Fibroblast of skin of scalp (primary cell): ENCODE measurements around the gene USP22.

Source experiments
- DNase-seq: peaks from one replicate; pipeline ENCODE4 v3.0.0-alpha.2; 2013

The USP22 gene

DNA sequence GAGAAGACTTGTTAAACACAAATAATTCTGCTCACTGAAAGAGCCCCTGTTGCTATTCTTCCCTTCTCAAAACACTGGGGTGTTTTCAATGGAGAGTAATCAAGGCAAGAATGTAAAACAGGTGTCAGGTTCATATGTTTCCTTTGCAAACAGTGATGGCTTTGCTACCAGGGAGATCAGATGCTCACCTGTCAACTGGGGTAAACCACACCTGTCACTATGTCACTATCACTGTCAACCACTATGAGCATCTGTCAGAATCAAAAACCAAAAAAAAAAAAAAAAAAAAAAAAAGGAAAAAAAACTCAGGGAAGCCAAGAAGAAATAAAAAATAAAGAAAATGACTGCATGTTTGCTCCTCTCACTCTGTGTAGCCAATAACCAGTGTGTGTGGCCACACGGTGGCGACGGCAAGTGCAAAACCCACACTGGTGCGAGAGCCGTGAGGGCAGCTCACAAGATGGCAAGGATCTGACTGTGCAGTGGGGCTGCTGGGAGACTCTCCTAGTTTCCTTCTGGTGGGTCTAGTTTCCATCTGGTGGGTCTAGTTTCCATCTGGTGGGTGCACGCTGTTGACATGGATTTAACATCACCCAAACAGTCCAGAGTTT is 22.7 kb downstream of the USP22 start:
- DNase-seq = peak; percentile 45

DNA sequence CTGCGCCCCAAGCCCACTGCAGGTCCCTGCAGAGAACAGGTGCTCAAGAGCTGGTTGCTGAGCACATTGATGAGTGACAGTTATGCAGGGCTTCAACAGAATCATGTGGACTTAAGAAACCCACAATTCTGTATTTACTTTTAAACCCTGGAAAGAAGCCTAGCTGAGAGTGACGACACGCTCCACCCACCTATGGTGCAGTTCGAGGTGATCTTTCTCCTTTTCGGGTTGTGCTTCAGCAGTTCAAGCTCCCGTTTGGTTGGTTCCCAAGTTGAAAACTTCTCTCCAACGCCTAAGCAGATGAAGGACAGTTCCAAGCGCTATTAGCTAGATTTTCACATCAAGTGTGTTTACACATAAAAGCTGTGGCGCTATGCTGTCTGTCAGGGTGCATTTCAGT is 23.9 kb downstream of the USP22 start:
- DNase-seq = no peak

DNA sequence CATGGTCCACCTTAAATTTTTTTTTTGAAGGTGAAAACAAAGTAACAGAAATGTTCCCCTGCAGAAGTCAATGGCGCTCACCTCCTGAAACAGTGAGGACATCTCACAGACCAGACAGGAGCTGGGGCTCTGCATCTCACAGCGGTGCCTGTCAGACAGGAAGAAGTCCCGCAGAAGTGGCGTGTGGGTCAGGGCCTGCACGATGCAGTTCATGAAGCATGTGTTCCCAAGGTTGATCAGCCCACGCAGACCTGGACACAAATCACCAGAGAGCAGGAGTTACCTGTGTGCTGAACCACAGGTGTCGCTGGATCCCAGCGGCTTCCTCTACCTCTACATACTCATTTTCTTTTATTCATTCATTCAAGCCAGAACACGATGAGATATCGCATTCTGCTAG is 24.9 kb downstream of the USP22 start:
- DNase-seq = no peak

DNA sequence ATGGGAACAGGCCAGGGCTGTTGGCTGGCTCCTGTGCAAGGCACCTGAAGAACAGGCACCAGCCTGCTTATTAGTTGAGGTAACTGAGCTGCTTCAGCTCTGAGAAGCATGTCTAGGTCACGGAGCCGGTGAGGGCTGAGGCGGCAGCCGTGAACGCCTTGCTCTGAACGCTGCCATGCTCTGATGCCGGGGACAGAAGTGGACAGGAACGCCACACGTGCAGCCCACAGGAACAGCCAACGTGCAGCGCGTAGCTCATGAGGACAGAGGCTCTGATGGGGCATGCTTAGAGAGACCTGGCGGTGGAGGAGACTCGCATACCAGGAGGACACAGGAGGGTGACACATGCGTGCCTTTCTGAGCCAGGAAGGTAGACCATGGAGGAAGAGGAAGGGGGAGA is 25.6 kb downstream of the USP22 start:
- DNase-seq = no peak

DNA sequence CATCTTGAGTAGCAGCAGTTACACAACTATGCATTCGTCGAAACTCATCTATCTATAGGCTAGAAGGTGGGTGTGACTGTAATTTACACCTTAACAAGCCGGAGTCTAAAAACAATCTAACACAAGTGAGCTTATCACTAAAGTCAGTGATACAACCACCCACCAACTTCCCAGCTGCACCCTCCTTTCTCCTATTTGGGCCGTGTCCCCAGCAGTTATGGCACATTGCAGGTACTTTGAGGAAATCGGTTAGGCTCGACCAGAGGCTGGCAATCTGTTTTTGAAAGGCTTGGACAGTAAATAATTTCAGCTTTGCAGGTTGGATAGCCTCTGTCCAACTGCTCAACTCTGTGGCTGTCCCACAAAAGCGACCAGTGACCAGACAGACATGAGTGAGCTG is 26.0 kb downstream of the USP22 start:
- DNase-seq = no peak

DNA sequence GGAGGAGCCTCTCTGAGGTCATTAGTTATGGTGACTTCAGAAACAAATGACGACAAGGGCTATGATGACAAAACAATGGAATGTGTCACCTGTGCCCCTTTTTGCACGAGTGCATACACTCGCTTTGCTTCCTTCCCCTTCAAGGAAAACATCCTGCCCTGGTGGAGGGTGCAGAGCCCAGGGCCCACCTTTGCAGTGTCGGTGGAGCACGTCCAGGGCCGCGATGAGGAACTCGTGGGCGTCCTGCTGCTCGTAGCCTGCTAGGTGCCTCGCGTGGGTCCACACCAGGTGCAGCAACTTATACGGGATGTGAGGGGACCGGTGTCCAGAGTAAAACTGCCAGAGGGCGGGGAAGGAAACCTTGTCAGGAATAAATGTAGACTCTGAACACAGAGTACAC is 27.2 kb downstream of the USP22 start:
- DNase-seq = no peak

DNA sequence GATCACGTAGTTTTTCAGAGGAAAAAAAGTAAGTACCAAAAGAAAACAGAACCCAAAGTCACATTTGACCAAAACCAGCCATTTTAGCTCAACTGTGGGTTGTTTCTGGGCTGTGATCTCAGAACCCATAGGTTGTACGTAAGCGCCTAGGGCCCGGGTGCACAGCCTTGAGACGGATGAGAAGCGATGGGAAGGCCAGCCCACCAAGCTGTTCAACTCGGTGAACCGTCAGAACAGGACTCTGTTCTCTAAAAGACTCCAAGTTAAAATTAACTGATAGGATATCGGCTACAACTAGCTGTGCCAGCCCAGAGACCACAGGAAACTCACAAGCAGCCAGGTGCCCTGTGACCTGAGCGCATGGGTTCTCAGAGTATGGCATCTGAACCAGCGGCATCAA is 28.3 kb downstream of the USP22 start:
- no peak for DNase-seq

DNA sequence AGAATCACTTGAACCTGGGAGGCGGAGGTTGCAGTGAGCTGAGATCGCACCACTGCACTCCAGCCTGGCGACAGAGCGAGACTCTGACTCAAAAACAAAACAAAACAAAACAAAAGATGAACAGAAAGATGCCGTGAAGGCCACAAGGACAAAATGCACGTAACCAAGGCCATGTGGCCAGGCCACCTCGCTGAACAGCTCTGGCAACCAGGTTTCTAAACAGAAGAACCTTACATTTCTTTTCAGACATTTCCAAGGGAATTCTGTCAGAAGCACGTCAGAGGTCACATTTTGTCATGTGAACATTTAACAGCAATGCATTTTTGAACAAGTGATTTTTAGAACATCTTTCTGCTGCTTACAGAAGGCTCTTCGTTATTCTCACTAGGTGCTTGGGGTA is 28.8 kb downstream of the USP22 start:
- no peak for DNase-seq

DNA sequence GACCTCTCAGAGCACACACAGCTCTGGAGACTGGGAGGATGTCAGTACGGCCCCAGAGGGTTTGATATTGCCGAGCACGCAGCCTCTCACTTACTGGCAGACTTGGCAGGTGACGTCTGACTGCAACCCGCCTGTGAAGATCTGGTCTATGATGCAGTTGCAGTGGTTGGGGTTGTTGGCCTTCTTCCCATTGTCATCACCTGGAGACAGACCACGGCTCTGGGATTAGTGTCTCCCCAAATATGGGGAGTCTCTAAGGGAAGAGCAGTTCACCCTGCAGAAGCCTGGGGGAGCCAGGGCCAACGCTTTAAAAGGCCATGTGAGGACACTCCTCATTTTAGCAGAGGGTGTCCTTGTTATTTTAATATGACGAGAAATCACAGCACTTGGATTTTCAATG is 30.1 kb downstream of the USP22 start:
- no peak for DNase-seq

DNA sequence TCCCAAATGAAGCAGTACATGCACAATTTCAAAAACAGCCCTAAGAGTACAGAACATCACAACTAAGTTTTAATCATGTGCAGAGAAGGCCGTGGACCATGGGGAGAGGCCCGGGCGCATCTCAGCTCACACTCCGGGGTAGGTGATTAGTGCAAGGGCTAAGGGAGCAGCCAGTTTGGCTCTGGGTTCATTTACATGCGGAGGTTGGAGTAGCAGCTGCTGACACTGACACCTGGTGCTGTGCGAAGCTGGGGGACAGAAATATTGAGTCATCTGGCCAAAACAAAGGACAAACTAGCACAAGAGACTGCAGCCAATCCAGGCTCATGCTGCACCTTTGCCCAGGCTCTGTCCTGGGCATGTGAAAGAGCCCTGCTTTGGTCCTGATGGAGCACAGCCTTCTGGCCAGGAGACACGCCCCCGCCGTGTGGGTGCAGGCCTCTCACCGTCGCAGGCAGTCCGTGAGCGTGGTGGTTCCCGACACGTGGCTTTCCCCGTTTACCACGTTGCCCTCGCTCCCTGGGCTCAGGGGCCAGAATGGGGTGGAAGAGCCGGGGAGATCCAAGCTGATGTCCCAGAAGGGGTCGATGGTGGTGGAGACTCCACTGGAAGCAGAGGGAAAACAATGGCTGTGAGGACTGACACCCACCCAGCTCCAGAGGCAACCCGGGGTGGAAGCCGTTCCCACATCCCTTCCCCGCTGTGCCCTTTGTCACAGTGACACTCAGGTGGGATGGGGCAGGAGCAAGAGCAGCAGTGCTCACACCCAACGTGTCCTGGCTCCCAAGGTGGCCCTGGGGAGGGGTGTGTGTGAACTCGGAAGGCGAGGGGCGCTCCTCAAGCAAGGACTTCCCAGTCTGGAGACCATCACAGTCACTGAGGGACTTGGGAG is 31.9 kb downstream of the USP22 start:
- DNase-seq = no peak

DNA sequence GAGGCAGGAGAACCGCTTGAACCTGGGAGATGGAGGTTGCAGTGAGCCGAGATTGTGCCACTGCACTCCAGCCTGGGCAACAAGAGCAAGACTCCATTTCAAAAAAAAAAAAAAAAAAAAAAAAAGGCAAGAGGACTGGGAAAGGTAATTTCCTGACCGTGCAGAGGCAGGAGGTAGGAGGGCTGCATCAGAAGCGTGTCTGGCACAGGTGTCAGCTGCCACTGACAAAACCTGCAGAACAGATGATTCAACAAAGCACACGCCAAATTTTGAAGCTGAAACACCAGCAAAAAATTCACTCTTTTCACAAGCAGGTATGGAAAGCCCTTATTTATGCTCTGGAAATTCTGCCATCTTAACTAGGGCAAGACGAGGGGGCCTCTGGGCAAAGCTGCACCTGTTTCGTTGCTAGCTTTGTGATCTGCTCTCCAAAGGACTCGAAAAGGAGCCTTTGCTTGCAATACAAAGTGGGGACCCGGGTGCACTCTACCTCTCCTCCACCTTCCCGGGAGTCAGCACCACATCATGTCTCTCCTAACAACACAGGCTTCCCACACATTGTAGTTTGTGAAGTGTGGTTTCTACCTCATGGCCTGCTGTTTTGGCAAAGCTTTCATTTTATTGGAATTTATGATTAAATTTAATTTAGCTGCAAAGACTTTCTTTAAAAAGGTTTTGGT is 33.7 kb downstream of the USP22 start:
- DNase-seq = no peak

DNA sequence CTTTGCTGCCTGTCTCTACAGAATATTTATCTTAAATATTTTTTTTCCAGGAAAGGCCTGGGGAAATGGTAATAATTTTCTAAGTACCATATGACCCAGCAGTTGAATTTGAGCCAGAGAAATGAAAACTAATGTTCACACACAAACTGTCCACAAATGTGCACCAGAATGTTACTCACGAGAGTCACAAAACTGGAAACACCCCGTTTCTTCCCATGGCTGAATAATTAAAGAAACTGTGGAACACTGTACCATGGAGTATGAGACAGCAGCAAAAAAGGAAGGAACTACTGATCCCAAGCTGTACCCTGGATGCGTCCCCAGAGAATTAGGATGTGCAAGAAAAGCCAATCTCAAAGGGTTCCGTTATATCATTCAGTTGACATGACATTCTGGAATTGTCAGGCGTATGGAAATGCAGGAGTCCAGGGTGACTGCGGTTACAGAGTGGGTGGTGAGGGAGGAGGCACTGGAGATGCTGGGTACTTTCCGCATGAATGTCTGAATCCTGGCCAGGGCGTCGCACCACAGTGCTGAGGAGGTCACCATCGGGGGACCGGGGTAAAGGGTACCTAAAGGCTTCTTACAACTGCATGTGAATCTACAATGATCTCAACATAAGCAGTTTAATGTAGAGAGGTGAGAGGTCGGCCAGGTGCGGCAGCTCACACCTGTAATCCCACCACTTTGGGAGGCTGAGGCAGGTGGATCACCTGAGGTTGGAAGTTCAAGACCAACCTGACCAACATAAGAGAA is 34.5 kb downstream of the USP22 start:
- DNase-seq = no peak

DNA sequence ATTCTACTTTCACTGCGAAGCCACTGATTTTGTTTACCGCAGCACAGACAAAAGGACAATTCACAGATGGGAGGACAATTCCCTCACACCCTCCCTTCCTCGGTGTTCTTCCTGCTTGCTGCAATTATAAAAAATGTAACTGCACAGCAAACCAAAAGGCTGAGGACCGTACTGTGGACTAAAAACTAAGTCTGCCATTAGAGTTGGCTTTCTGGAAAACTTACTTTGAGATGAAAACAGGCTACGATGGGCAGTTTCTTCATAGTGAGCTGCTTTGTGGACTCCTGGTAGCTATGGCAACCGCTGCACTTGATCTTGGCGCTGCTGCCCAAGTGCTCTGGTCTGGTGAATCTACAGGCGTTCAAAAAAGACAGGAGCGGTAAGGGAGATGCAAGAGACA is 35.2 kb downstream of the USP22 start:
- DNase-seq = no peak

DNA sequence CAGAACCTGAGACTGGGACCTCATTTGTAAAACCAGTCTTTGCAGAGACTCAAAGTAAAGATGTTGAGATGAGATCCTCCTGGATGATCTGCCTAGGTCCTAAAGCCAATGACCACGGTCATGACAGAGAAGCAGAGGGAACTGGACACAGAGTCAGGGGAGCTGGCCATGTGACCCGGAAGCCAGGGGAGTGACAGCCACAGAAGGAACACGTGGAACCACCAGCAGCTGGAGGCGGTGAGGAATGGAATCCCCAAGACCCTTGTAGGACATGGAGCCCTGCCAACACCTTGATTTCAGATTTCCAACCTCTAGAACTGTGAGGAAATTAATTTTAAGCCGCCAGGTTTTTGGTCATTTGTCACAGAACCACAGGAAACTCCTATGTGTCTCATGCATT is 37.0 kb downstream of the USP22 start:
- no peak for DNase-seq

DNA sequence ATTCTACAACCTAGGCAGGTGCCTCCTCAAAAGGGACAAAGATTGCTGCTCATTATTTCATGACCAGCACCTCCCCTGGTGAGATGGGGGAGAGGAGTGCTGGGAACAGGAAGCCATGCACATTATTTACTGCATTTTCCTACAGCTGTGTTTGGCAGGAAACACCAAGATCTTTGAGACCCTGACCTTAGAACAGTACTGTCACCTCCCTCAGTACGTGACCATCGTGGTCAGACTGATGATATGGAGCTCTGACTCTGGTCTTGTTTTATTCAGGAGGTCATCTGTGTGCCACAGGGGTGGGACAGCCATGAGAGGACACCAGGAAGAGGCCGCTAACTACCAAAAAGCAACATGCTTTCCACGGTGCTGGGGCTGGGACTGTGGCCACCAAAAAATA is 37.4 kb downstream of the USP22 start:
- DNase-seq = no peak

DNA sequence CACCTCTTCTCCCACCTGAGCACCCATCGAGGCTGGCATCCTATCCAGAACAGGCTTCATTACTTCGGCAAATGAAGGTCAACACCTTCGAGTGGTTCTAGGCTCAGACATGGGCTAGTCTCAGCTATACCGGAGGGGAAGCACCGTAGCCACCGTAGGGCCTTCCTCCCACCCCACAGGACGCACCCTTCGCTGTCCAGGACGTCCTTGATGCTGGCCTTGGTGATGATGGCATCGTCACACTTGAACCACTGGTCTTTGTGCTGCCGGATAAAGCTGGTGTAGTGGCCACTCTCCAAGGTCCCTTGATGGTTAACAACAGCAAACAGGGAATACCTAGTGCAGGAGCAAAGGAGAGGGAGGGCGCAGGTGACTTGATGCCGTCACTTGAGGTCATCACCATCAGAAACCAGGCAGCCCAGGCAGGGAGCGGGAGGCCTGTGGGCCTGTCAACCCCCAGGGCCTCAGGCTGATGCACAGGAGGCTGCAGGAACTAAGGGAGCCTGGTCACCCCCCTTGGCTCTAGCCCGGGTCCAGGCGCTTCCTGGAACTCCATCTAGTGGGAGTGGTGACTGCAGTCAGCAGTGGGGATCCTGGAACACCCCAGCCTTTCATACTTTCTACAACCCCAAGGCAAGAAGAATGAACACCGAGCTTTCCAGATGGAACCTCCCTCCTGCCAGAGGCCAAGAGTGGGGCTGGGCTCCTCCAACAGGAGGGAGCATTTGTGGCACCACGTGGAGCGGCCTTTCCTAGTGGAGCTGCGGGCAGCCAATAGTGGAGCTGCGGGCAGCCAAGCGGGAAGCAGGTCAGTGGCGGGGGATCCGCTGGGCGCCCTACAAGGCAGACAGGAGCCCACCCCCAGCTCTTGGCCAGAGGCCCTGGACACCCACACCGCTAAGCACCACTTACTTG is 38.5 kb downstream of the USP22 start:
- no peak for DNase-seq

DNA sequence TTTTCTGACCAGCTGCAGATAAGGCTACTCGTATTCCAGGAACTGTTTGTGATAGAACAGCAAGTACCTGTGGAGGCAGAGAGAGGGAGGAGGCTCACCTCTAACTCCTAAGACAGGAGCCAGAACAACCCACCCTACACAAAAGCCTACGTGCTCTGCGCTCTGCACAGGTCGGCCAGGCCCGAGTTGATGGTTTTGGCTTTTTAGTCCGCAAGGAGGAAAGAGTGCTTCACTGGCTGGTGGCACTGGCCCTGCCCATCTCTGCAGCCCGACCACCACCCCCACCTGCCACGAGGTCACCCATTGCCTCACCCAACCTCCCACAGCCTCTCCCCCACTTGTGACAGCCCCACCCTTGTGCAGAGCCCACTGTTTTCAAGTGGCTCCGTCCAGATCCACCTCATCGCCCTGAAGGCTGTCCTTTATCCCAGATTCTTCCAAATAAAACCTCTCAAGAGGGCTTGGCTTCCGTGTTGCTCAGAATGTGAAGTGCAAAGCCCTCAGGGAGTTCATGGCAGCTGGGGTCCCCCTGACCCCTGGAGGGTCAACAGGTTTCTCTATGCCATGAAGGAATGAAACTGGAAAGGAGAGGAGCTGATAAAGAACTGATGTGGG is 39.7 kb downstream of the USP22 start:
- no peak for DNase-seq

DNA sequence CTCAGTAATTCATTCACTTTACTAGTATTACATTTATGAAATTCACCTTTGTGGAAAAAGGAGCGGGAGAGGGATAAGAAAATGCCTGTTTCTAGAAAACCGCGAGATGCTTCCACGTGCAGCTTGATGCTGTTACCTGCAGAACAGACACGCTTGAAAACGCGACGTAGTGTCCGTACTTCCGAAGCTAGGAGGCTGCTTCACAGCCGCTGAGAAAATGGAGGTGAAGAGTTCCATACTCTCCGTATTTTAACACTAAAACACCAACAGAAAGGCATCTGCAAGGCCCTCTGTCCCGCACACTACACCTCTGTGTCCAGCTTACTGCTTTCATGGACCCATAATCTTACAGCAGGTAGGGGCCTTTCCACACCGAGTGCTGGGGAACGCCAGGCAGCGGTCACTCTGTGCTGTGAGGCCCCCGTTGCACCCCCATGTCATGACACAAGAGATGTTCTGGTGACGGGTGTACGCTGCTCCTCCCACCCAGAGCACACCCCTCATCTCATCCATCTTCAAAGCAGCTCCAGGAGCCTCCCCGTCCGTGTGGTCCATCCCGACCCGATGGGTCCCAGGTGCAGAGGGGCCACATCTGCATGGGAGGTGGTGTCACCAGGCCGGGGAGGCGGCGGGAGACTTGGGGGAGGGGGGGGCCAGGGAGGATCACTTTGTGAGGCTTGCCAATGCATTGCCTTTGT is 40.4 kb downstream of the USP22 start:
- no peak for DNase-seq

DNA sequence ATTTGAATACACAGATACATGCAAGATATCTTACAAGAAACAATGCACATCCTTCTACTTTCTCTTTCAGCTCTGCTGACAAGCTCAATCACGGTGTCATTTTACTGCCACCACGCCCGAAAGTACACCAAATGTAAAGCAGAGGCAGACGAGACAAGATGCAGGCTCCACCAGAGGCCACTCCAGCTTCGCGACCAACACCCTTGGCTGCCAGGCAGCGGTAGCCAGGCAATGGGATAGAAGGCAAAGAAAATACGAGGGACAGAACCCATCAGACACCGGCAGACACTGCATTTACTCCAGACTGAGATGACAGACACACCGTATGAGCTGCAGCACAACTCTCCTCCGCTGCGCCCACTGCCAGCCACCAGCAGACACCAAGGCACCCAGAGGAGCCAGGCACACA is 41.0 kb downstream of the USP22 start:
- DNase-seq = no peak

DNA sequence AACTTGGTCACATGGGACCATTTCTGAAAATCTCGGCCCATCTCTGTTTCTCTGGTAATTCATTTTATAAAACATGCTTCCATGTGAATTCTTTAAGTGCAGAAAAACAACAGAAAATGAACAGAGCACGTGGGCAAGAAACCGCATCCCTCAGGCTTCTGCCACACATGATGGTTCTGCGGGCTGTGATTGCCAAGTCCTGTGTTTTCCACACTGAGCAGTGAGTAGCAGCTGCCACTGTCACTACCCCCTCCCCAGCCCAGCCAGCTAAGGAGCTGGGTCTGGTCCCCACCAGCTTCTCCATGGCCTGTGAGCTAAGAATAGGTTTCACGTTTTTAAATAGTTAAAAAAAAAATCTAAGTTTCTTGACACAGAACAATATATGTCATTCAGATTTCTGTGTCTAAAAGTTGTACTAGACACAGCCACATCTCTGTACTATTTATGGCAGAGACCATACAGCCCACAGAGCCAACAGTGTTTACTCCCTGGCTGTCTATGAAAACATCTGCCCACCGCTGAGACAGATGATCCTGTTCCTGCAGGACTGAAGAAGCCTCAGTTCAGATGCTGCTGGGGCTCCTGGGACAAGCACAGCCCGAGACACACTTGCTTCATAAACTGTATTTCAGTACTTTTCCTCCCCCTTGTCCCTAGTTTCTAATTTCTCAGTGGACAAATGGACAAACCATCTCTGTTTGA is 41.5 kb downstream of the USP22 start:
- DNase-seq = no peak
